NCI-H146 treated with DMSO at 0.1 percent for 48 hours (cell line): Measurements from ENCODE around the gene LMX1B.
"Not testable (repeated sequence)": the region's sequence is repeated elsewhere in the genome, so short reads cannot be mapped to it uniquely, and the experiment has no call there.

Source experiments
- DNase-seq: peaks from one replicate; lab custom pipeline; 2025; ENCODE audit not compliant: unreplicated experiment; lab: John Stamatoyannopoulos, UW

LMX1B gene

GRCh38 chr9:126705767-126706697 is 92.3 kb downstream of the LMX1B start:
- DNase-seq, result no peak

GRCh38 chr9:126706698-126707053 is 92.9 kb downstream of the LMX1B start:
- no peak for DNase-seq

- DNase-seq, result no peak
Observed at GRCh38 chr9:126707083-126707482, 93.4 kb downstream of the LMX1B start.

GRCh38 chr9:126707712-126708111 is 94.0 kb downstream of the LMX1B start:
- not testable (repeated sequence) for DNase-seq

GRCh38 chr9:126708178-126708577 is 94.5 kb downstream of the LMX1B start:
- DNase-seq, result no peak

GRCh38 chr9:126709241-126709640 is 95.5 kb downstream of the LMX1B start:
- no peak for DNase-seq

- no peak for DNase-seq
Observed at GRCh38 chr9:126715382-126715781, 101.7 kb downstream of the LMX1B start.

GRCh38 chr9:126717441-126717840 is 103.7 kb downstream of the LMX1B start:
- DNase-seq, result not testable (repeated sequence)

GRCh38 chr9:126719618-126720031 is 105.9 kb downstream of the LMX1B start:
- DNase-seq, result no peak

GRCh38 chr9:126720036-126720435 is 106.3 kb downstream of the LMX1B start:
- DNase-seq, result no peak

- DNase-seq, result no peak
Observed at GRCh38 chr9:126720661-126721563, 107.2 kb downstream of the LMX1B start.

- DNase-seq, result no peak
Observed at GRCh38 chr9:126721564-126721981, 107.8 kb downstream of the LMX1B start.

- no peak for DNase-seq
Observed at GRCh38 chr9:126722252-126722921, 108.7 kb downstream of the LMX1B start.

GRCh38 chr9:126722922-126723806 is 109.4 kb downstream of the LMX1B start:
- DNase-seq, result no peak

GRCh38 chr9:126723807-126724172 is 110.1 kb downstream of the LMX1B start:
- DNase-seq, result no peak

- DNase-seq, result no peak
Observed at GRCh38 chr9:126724226-126724625, 110.5 kb downstream of the LMX1B start.

GRCh38 chr9:126725485-126725884 is 111.8 kb downstream of the LMX1B start:
- DNase-seq, result not testable (repeated sequence)

- DNase-seq, result not testable (repeated sequence)
Observed at GRCh38 chr9:126728210-126728609, 114.5 kb downstream of the LMX1B start.

- DNase-seq, result not testable (repeated sequence)
Observed at GRCh38 chr9:126730592-126730991, 116.9 kb downstream of the LMX1B start.

GRCh38 chr9:126733005-126733404 is 119.3 kb downstream of the LMX1B start:
- no peak for DNase-seq
